Measurements from ENCODE around the gene SLC6A8. TPM values are rescaled to one million over a fixed set of nuclear protein-coding genes. Genes with fewer than 3 reads are reported as not detected.

Gene SLC6A8
- total RNA-seq, 1 donor from 2014 or later = 23.2 TPM

GRCh38 chrX:153647461-153648357 is 40.0 kb upstream of the SLC6A8 start:
- intact Hi-C loops (cut with DNase I) = no loop called here
- peak; percentile 41 for DNase-seq (ENCODE audit: low spot score)
- ATAC-seq = no peak

- intact Hi-C loops (cut with DNase I) = no loop called here
- no peak for ATAC-seq
- DNase-seq (ENCODE audit: low spot score) = peak; percentile 34
These were observed 39.2 kb upstream of the SLC6A8 start for GRCh38 chrX:153648358-153649177.

DNA sequence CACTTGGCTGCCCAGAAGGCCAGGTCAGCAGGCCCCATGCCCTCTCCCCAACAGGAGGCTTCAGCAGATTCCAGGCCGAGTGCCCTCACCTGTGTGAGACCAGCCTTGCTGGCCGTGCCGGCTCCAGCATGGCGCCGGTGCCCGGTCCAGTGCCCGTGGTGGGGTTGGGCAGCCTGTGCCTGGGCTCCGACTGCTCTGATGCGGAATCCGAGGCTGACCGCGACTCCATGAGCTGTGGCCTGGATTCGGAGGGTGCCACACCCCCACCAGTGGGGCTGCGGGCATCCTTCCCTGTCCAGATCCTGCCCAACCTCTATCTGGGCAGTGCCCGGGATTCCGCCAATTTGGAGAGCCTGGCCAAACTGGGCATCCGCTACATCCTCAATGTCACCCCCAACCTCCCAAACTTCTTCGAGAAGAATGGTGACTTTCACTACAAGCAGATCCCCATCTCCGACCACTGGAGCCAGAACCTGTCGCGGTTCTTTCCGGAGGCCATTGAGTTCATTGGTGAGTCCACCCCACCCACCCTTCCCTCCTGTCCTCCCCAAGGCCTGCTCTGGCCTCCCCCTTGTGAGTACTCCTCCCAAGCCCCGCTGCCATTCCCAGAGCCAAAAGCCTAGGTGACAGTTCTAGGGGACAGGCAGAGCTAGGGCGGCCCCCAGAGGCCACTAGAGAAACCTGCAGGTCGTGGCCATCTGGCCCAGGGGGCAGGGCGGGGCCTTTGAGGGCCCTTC is 38.4 kb upstream of the SLC6A8 start:
- DNase-seq (ENCODE audit: low spot score) (peak; percentile 53), ATAC-seq (no peak)
- intact Hi-C loops (cut with DNase I) = no loop called here

GRCh38 chrX:153649915-153650782 is 37.6 kb upstream of the SLC6A8 start:
- no peak for ATAC-seq
- DNase-seq (ENCODE audit: low spot score) = peak; percentile 53
- intact Hi-C loops (cut with DNase I) = no loop called here

- DNase-seq (ENCODE audit: low spot score) (no peak), ATAC-seq (no peak)
- intact Hi-C loops (cut with DNase I) = no loop called here
These were observed 36.8 kb upstream of the SLC6A8 start for GRCh38 chrX:153650959-153651358.

GRCh38 chrX:153651540-153652079 is 36.1 kb upstream of the SLC6A8 start:
- DNase-seq (ENCODE audit: low spot score) = peak; percentile 49

GRCh38 chrX:153653556-153653955 is 34.2 kb upstream of the SLC6A8 start:
- ATAC-seq = no peak
- DNase-seq (ENCODE audit: low spot score) = no peak
- intact Hi-C loops (cut with DNase I) = no loop called here

More at GRCh38 chrX:153651540-153652079, 36.1 kb upstream of the SLC6A8 start:
- intact Hi-C loops (cut with DNase I) = no loop called here
- ATAC-seq = no peak

GRCh38 chrX:153657161-153657560 is 30.6 kb upstream of the SLC6A8 start:
- DNase-seq (ENCODE audit: low spot score) = no peak
- intact Hi-C loops (cut with DNase I) = no loop called here
- ATAC-seq = no peak

GRCh38 chrX:153659268-153659667 is 28.5 kb upstream of the SLC6A8 start:
- no peak for ATAC-seq
- DNase-seq (ENCODE audit: low spot score) = no peak
- intact Hi-C loops (cut with DNase I) = no loop called here

DNA sequence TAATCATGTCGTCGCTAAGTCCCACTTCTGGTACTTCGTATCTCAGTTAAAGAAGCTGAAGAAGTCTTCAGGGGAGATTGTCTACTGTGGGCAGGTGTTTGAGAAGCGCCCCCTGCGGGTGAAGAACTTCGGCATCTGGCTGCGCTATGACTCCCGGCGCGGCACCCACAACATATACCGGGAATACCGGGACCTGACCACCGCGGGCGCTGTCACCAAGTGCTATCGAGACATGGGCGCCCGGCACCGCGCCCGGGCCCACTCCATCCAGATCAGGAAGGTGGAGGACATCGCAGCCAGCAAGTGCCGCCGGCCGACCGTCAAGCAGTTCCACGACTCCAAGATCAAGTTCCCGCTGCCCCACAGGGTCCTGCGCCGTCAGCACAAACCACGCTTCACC is 25.5 kb upstream of the SLC6A8 start:
- ATAC-seq (no peak), DNase-seq (ENCODE audit: low spot score) (no peak)
- intact Hi-C loops (cut with DNase I) = no loop called here

DNA sequence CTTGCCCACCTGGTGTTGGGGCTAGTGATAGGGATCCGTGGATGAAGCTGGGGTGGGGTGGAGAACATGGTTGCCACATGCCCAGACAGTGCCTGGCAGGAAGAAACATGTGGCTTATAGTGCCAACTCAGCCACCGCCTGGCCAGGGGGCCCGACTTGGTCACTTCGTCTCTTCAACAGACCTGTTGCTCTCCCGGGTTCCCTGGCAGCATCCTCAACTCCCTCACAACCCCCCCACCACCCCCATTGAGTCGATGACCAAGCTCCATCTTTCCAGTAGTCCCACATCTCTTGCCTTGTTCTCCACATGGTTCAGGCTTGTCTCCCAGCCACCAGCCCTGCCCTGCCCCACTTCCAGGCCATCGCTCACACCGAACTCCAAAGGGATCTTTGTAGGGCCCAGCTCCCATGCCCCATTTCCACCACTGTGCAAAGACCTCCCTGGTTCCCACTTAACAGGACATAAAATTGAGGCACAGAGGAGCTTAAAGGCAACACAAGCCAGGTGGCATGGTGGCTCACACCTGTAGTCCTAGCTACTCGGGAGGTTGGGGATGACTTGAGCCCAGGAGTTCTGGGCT is 21.9 kb upstream of the SLC6A8 start:
- no peak for DNase-seq (ENCODE audit: low spot score)
- ATAC-seq = no peak
- intact Hi-C loops (cut with DNase I) = loop anchor here (5.0 kb wide), 1 partner anchor 129 kb away; no protein-coding TSS in a partner anchor

DNA sequence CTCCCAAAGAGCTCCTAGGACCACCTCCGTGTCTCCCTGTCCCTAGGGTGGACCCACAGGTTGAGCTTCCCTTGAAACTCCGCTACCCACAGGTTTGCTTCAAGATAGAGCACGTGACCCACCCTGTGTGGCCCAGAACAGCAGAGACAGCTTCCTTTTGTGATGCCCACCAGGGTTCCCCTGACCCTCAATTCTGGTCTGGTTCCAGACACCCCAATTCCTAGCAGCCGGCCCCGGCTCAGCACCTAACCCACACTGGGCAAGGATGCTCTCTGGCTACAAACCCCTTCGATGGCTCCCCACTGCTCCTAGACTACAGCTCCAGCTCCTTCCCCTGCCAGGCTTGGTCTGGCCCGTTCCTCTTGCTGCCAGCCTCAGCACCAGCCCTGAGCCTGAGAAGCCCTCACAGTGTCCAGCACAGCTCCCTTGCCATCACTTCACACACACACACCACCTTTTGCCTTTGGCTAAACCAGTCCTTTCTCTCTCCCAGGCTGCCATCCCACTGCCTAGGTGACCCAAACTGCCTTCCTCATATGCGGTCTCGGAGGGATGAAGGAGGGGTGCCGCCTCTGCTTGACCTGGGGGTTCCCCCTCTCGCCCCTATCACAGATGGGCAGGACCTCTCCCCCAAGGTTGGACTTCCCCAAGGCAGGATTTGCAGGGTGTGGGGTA is 20.3 kb upstream of the SLC6A8 start:
- DNase-seq (ENCODE audit: low spot score) (no peak), ATAC-seq (no peak)
- intact Hi-C loops (cut with DNase I) = loop anchor here (5.0 kb wide), 1 partner anchor 130 kb away; no protein-coding TSS in a partner anchor

GRCh38 chrX:153667956-153668396 is 19.8 kb upstream of the SLC6A8 start:
- peak; percentile 90 for DNase-seq (ENCODE audit: low spot score)
- ATAC-seq = peak; percentile 83
- intact Hi-C loops (cut with DNase I) = loop anchor here (5.0 kb wide), 1 partner anchor 131 kb away; no protein-coding TSS in a partner anchor

- ATAC-seq (peak; percentile 5), DNase-seq (ENCODE audit: low spot score) (no peak)
- intact Hi-C loops (cut with DNase I) = loop anchor here (5.0 kb wide), 1 partner anchor 131 kb away; no protein-coding TSS in a partner anchor
These were observed 19.1 kb upstream of the SLC6A8 start for GRCh38 chrX:153668423-153669173.

GRCh38 chrX:153669174-153669890 is 18.4 kb upstream of the SLC6A8 start:
- intact Hi-C loops (cut with DNase I) = loop anchor here (5.0 kb wide), 1 partner anchor 132 kb away; no protein-coding TSS in a partner anchor
- ATAC-seq (peak; percentile 4), DNase-seq (ENCODE audit: low spot score) (no peak)
